ENCODE results near the gene SRRM4.

Gene SRRM4

DNA sequence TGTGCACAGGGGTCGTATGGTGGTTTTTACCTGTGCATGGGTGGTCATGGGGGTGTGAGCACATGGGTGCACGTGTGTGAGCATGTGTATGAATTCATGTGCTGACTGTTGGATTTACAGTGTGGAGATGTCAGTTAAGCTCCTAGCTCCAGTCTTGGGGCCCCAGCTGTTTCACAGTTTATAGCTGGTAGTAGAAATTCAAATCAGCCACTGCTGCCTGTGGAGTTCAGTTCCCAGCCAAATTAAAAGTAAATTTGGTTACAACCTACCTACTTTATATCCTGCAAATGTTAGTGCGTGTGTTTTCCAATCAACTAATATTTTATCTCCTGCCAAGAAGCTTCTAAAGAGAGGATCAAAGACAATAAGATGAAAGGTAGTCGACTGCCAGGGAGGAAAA lies 141.4 kb downstream of the SRRM4 start:
- no peak for DNase-seq (ENCODE audit: low read depth)

- DNase-seq (ENCODE audit: low read depth) = no peak
Observed at GRCh38 chr12:119128527-119128926, 147.2 kb downstream of the SRRM4 start.

GRCh38 chr12:119129827-119130434 lies 148.6 kb downstream of the SRRM4 start:
- DNase-seq (ENCODE audit: low read depth) = no peak

DNA sequence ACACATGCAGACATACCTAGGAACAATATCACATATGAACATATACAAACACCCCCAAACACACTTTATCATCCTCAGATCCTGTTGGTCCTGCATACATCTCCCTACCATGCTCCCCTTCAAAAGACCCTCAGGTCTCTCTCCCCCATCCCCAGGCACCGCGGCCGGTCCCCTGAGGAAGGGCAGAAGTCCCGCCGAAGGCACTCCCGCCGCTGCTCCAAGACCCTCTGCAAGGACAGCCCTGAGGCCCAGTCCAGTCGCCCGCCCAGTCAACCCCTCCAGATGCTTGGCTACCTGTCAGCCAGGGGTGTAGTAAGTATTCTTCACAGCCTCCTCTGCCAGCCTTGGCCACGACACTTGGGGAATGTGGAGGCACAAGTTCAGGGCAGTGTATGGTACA lies 149.2 kb downstream of the SRRM4 start:
- no peak for DNase-seq (ENCODE audit: low read depth)

DNA sequence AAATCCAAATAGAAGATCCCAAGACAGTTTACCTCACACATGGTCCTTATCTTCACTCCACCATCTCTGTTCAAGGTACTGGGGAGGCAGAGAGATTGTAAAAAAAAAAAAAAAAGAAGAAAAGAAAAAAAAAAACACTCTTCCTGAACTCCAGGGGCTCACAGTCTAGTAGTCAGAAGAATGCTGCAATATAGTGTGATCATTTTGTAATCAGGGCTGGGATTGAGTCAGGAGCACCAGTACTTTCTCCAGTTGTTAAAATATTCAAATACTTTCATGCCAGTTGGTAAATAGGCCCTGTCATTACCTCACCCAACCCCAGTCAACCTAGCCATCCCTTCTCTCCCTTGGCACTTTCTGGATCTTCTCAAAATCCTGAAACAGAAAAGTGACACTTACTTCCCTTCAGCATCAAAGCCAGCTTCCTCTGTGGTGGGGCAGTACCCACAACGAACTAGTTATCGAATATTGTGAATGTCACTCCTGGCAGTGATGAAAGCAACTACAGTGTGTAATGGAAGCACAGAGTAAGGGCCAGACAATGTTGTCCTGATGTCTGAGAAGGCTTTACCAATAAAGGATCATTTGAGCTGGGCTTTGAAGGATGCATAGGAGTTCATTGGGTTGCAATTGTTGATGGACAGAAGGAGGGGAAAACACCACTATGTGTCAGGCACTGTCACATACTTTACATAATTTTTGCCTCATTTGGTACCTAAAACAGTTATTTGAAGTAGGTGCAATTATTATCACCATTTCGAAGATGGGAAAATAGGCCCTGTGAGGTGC lies 153.1 kb downstream of the SRRM4 start:
- no peak for DNase-seq (ENCODE audit: low read depth)

DNA sequence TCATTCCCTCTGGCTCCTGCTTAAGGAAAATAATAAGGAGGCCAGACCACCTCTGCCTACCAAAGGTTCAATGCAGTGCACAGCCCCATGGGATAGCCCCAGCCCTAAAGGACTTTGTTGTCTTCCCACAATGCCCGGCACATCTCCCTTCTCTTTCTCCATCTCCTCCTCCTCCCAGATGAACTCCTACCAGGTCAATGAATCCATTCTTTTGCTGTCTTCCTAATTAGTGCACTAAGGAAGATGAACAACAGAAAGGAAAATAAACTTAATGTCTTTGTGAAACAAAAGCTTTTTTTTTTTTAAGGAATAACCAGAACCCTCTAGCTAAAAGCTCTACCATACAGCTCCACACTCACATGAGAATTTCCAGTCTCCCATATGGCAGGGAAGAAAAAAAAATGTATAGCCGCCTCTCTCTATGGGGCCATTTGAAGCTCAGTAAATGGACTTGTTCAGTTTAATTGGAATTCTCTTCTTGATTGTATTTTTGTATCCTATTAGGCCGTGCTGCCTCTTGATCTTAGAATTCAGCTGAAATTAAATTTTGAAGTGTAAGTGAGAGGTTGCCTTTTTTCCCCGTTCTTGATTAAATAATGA lies 155.6 kb downstream of the SRRM4 start:
- DNase-seq (ENCODE audit: low read depth) = no peak

DNA sequence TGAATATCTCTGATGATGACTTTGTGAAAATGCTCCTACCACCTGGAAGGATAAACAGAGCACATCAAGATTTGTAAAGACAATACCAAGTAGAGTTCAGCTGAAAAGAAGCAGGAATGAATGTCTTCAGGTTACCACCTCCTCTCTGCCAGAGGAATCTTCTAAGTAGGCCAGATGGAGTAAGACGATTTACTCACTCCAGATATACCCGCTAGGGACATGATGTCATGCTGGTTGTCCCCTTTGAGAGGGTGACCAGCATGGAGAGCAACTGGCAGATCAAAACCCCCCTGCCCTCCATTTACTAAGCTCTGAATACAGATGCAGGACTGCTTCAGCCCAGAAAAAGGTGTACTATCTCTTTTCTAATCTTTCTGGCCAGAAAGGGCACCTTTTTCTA lies 158.1 kb downstream of the SRRM4 start:
- no peak for DNase-seq (ENCODE audit: low read depth)

DNA sequence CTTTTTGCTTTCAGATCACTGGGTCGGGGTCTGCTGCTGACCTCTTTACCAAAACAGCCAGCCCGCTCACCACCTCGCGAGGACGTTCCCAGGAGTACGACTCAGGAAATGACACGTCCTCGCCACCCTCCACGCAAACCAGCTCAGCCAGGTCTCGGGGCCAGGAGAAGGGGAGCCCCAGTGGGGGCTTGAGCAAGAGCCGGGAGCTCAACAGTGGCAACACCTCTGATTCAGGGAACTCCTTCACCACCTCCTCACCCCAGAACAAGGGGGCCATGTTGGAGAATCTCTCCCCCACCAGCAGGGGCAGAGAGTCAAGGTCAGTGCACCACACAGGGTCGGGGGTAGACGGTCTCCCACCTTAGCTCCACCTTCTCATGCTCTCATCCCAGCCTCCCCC lies 164.0 kb downstream of the SRRM4 start:
- no peak for DNase-seq (ENCODE audit: low read depth)

DNA sequence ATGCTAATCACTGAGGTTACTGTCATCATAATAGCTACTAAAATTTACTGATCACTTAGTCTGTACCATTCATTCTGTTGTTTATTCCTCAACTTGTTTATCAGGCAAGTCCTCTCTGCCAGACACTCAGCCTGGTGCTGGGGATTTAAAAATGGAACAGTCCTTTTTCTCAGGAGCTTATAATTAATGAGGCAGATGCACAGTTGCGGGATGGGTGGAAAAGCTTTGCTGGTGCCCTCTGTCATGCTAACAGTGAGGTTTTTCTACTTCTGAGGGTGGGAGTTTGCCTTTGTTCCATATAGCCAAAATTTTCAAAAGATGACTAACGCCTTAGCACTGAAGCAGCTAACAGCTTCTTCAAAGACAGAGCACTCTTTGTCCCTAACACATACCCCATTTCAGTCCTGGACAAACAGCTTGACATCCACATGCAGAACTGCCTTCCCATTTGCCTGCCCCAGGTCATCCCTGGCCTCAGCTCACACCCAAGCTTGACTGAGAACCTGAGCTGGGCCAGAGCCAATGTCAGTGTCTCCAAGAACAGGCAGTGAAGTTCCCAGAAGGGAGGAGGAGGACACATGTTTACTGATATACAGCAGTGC lies 166.6 kb downstream of the SRRM4 start:
- no peak for DNase-seq (ENCODE audit: low read depth)

- DNase-seq (ENCODE audit: low read depth) = no peak
Observed at GRCh38 chr12:119149270-119149669, 167.9 kb downstream of the SRRM4 start.

GRCh38 chr12:119151445-119152026 lies 170.2 kb downstream of the SRRM4 start:
- DNase-seq (ENCODE audit: low read depth) = no peak

DNA sequence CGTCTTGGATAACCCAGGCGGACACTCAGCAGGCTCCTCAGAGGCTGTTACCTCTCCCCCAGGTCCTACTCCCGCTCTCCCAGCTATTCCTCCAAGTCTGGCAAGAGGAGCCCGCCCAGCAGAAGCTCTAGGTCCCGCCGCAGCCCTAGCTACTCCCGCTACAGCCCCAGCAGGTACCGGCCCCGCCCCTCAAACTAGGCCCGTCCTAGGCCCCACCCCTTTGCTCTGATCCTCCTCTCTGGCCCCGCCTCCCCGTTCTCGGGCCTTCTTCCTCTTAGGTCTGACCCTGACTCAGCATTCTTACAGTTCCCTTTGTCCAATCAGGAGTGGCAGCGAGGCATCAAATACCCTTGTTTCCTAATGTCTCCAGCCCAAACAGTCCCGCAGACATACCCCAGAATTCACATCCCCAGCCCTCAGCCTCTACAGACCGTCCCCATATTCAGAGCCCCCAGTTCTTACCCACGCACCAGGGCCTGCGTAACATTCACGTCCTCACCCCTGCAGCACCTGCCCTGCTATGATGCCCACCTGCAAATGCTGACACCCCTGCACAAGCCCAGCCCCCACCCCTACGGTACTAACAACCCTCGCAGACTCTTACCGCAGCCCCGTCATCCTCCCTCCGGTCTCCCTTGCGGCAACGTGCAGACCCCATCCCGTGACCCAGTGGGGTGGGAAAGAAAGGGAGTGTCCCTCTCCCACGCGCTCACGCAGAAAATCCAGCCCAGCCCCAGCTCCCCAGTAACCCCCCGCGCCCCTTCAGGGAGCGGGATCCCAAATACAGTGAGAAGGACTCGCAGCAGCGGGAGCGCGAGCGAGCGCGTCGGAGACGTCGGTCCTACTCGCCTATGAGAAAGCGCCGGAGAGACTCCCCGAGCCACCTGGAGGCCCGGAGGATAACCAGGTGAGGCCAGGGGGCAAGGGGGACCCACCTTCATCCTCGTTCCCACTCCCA lies 172.4 kb downstream of the SRRM4 start:
- no peak for DNase-seq (ENCODE audit: low read depth)

- DNase-seq (ENCODE audit: low read depth) = no peak
Observed at GRCh38 chr12:119154435-119154818, 173.1 kb downstream of the SRRM4 start.

GRCh38 chr12:119156401-119157044 lies 175.2 kb downstream of the SRRM4 start:
- DNase-seq (ENCODE audit: low read depth) = no peak

DNA sequence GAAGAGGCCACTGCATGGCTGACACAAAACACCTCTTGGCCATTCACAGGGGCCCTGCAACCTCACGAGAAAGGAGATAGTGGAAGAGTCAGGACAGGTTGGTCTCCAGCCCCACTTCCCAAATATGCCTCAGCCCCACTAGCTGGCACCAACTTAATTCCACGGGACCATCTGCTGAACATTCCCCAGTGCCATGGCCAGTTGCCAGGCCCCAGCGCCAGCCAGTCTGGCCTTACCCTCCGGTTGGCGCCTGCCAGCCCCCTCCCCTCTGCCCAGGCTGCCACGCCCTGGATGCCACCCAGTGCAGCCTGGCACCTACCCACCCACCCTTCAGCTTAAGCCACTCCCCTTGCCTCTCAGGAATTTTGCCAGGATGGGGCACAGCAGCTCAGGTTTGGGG lies 176.2 kb downstream of the SRRM4 start:
- no peak for DNase-seq (ENCODE audit: low read depth)

- DNase-seq (ENCODE audit: low read depth) = no peak
Observed at GRCh38 chr12:119157978-119158377, 176.6 kb downstream of the SRRM4 start.

DNA sequence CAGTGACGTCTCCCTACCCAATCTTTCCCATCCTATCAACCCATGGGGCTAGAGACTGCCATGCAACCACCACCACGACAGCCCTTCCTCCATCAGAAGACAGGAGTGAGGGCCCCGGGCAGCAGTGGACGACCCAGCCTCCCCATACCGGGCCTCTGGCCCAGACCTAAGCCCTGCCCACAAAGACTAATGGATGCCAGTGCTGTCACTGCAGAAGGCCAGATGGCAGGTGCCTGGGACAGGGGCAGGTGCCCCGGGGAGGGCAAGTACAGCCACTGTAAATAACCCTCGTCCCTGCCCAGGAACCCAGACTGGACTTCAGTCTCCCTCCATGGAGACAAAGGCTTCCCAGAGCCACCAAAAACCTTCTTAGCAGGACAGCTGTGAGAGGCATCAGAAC lies 177.1 kb downstream of the SRRM4 start:
- no peak for DNase-seq (ENCODE audit: low read depth)

DNA sequence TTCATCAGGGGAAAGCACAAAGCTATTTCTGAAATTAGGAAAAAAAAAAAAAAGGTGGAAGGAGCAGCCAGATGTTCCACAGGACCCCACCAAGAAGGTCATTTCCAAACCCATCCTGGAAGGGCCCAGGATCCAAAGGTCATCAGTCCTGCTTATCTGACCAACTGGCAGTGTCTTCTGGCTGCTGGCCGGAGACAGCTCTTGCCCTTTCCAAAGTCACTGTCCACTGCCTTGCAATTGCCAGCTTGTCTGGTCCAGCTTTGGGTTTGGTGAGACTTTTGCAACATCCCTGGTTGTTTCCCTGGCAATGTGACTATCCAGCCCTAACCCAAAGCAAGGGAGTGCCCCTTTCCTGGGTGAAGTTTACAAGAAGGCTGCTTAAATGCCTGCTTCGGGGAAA lies 178.5 kb downstream of the SRRM4 start:
- DNase-seq (ENCODE audit: low read depth) = no peak

- no peak for DNase-seq (ENCODE audit: low read depth)
Observed at GRCh38 chr12:119167902-119168301, 186.6 kb downstream of the SRRM4 start.

- no peak for DNase-seq (ENCODE audit: low read depth)
Observed at GRCh38 chr12:119168721-119169120, 187.4 kb downstream of the SRRM4 start.

DNA sequence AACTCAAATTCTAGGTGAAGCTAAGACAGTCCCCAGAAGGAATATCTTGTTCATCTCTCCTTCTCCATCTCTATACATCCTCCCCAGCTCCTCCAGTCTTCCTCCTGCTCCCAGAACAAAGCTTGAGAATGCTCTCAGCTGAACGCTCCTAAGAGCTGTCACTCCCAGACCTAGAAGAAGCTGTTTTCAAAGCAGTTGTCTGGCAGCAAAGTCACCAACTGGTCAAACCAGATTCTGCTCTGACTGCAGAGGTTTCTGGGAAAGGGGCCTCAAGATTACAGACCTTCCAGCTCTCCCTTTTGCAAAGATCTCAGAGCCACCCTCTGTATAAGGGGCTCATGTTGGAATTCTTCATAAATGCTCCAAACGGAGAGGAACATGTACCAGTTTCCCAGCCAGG lies 187.8 kb downstream of the SRRM4 start:
- no peak for DNase-seq (ENCODE audit: low read depth)
